Loucy (cell line): Measurements from ENCODE around the gene GON4L.

Source experiments
- CTCF ChIP-seq: fragments of 200-600 bp; sonication (generic); conservative IDR thresholded peaks from 2 replicates; pipeline ENCODE4 v1.5.1; 2014; ENCODE audit warnings: mild to moderate bottlenecking, antibody characterized with exemption, low read length
- EZH2phosphoT487 ChIP-seq: fragments of 200-600 bp; IDR thresholded peaks from 2 replicates; pipeline ENCODE4 v1.6.1; 2018; ENCODE audit warnings: antibody characterized with exemption, mild to moderate bottlenecking, moderate library complexity, borderline replicate concordance

GRCh38 chr1:155713075-155713474 lies 143.9 kb downstream of the GON4L start:
- TF ChIP-seq CTCF (no peak), EZH2phosphoT487 (no peak)
